HG03575 (cell line): ENCODE measurements around the gene MMP15.
"Not testable (repeated sequence)": the region's sequence is repeated elsewhere in the genome, so short reads cannot be mapped to it uniquely, and the experiment has no call there.

Source experiments
- ATAC-seq: cut with Tn5 transposase; IDR thresholded peaks from one replicate; pipeline ENCODE4 v1.9.1; 2021; ENCODE audit not compliant: unreplicated experiment, insufficient number of reproducible peaks, low FRiP score; ENCODE audit errors: extremely low read depth

The MMP15 gene

GRCh38 chr16:58073086-58073485, 47.5 kb downstream of the MMP15 start:
- not testable (repeated sequence) for ATAC-seq

GRCh38 chr16:58074657-58075056, 49.1 kb downstream of the MMP15 start:
- no peak for ATAC-seq

GRCh38 chr16:58076514-58076913, 51.0 kb downstream of the MMP15 start:
- ATAC-seq, result no peak

GRCh38 chr16:58077796-58078195, 52.2 kb downstream of the MMP15 start:
- no peak for ATAC-seq

GRCh38 chr16:58080657-58081056, 55.1 kb downstream of the MMP15 start:
- ATAC-seq, result not testable (repeated sequence)

GRCh38 chr16:58082381-58082780, 56.8 kb downstream of the MMP15 start:
- no peak for ATAC-seq

GRCh38 chr16:58084635-58085034, 59.1 kb downstream of the MMP15 start:
- ATAC-seq, result no peak

GRCh38 chr16:58085171-58085570, 59.6 kb downstream of the MMP15 start:
- ATAC-seq, result no peak

GRCh38 chr16:58085584-58086251, 60.2 kb downstream of the MMP15 start:
- ATAC-seq, result no peak

- no peak for ATAC-seq
Measured at GRCh38 chr16:58086381-58087208, 61.0 kb downstream of the MMP15 start.

GRCh38 chr16:58087209-58087913, 61.8 kb downstream of the MMP15 start:
- ATAC-seq, result no peak

- no peak for ATAC-seq
Measured at GRCh38 chr16:58088091-58088490, 62.5 kb downstream of the MMP15 start.

- ATAC-seq, result not testable (repeated sequence)
Measured at GRCh38 chr16:58090396-58090795, 64.8 kb downstream of the MMP15 start.

GRCh38 chr16:58094026-58094425, 68.5 kb downstream of the MMP15 start:
- no peak for ATAC-seq

- no peak for ATAC-seq
Measured at GRCh38 chr16:58094791-58095574, 69.4 kb downstream of the MMP15 start.

- ATAC-seq, result not testable (repeated sequence)
Measured at GRCh38 chr16:58095575-58095960, 70.0 kb downstream of the MMP15 start.

GRCh38 chr16:58096249-58096648, 70.7 kb downstream of the MMP15 start:
- no peak for ATAC-seq
